Liver (tissue), 9 donors: ENCODE results near the gene PIRT. TPM values are rescaled to one million over a fixed set of nuclear protein-coding genes. Genes with fewer than 3 reads are reported as not detected.
"Not testable (repeated sequence)": the region's sequence is repeated elsewhere in the genome, so short reads cannot be mapped to it uniquely, and the experiment has no call there.

Experiments used
- DNase-seq: peaks from one replicate; pipeline ENCODE4 v3.0.0-alpha.2; 2017; ENCODE audit warnings: low spot score
- H3K27ac ChIP-seq, 2 donors: one replicate each; pipeline ENCODE4 v1.7.0; 2013; ENCODE audit warnings: inconsistent platforms in 2 of 2, low read length in 2 of 2, control low read depth in 1 of 2, low read depth in 1 of 2, mild to moderate bottlenecking in 1 of 2
- H3K27me3 ChIP-seq, 4 donors: one replicate each; pipeline versions ENCODE4 v1.6.1 to v1.7.0; 2013; ENCODE audit warnings: low read length in 3 of 4, inconsistent platforms in 1 of 4, mild to moderate bottlenecking in 1 of 4, moderate library complexity in 1 of 4; ENCODE audit not compliant: control insufficient read depth in 4 of 4, insufficient read depth in 4 of 4
- H3K36me3 ChIP-seq, 4 donors: one replicate each; pipeline versions ENCODE4 v1.6.1 to v1.7.0; 2013; ENCODE audit warnings: low read length in 3 of 4, mild to moderate bottlenecking in 3 of 4, low read depth in 1 of 4, moderate library complexity in 1 of 4; ENCODE audit not compliant: control insufficient read depth in 4 of 4, insufficient read depth in 3 of 4
- H3K4me1 ChIP-seq, 4 donors: one replicate each; pipeline versions ENCODE4 v1.6.1 to v1.7.0; 2013; ENCODE audit warnings: low read length in 3 of 4, mild to moderate bottlenecking in 3 of 4, moderate library complexity in 1 of 4; ENCODE audit not compliant: control insufficient read depth in 4 of 4, insufficient read depth in 4 of 4
- H3K4me3 ChIP-seq, 3 donors: one replicate each; pipeline versions ENCODE4 v1.6.1 to v1.7.0; 2013; ENCODE audit warnings: low read length in 3 of 3, control low read depth in 1 of 3, low read depth in 1 of 3, mild to moderate bottlenecking in 1 of 3
- H3K9ac ChIP-seq, 2 donors: one replicate each; pipeline ENCODE4 v1.7.0; 2013; ENCODE audit warnings: low read length in 2 of 2, mild to moderate bottlenecking in 2 of 2, moderate library complexity in 2 of 2, control low read depth in 1 of 2, low read depth in 1 of 2
- H3K9me3 ChIP-seq, 4 donors: one replicate each; pipeline versions ENCODE4 v1.6.1 to v1.7.0; 2013; ENCODE audit warnings: low read length in 3 of 4; ENCODE audit not compliant: control insufficient read depth in 4 of 4
- ATF3 ChIP-seq: IDR thresholded peaks from 2 replicates; pipeline ENCODE4 v1.6.1; 2016; ENCODE audit warnings: antibody characterized with exemption
- CTCF ChIP-seq: fragments of 150-350 bp; IDR thresholded peaks from 2 replicates; pipeline ENCODE4 v1.5.1; 2017; ENCODE audit warnings: improper control_type of control experiment, low read depth, low read length; ENCODE audit not compliant: missing input control
- FOXA1 ChIP-seq: IDR thresholded peaks from 2 replicates; pipeline ENCODE4 v1.6.1; 2016; ENCODE audit warnings: antibody characterized with exemption
- FOXA2 ChIP-seq: IDR thresholded peaks from 2 replicates; pipeline ENCODE4 v1.6.1; 2016; ENCODE audit warnings: antibody characterized with exemption
- HNF4G ChIP-seq: IDR thresholded peaks from 2 replicates; pipeline ENCODE4 v1.6.1; 2016; ENCODE audit warnings: antibody characterized with exemption
- JUND ChIP-seq, 2 donors: IDR thresholded peaks; 2 replicates each; pipeline ENCODE4 v1.6.1; 2016; ENCODE audit warnings: antibody characterized with exemption in 2 of 2
- MAX ChIP-seq: IDR thresholded peaks from 2 replicates; pipeline ENCODE4 v1.6.1; 2016; ENCODE audit warnings: antibody characterized with exemption
- NR2F2 ChIP-seq: IDR thresholded peaks from 2 replicates; pipeline ENCODE4 v1.6.1; 2016; ENCODE audit warnings: antibody characterized with exemption
- RAD21 ChIP-seq, 2 donors: IDR thresholded peaks; 2 replicates each; pipeline ENCODE4 v1.6.1; 2016; ENCODE audit warnings: antibody characterized with exemption in 2 of 2, mild to moderate bottlenecking in 2 of 2
- REST ChIP-seq: IDR thresholded peaks from 2 replicates; pipeline ENCODE4 v1.6.1; 2016; ENCODE audit warnings: antibody characterized with exemption, mild to moderate bottlenecking
- SP1 ChIP-seq: IDR thresholded peaks from 2 replicates; pipeline ENCODE4 v1.6.1; 2018; ENCODE audit warnings: antibody characterized with exemption, mild to moderate bottlenecking
- TAF1 ChIP-seq: conservative IDR thresholded peaks from 2 replicates; pipeline ENCODE4 v1.6.1; 2016; ENCODE audit warnings: antibody characterized with exemption, mild to moderate bottlenecking
- ZBTB33 ChIP-seq: IDR thresholded peaks from 2 replicates; pipeline ENCODE4 v1.6.1; 2016; ENCODE audit warnings: antibody characterized with exemption
- WGBS: extraction: QIAGEN DNeasy Blood & Tissue Kit; methylation state at CpG from one replicate; pipeline ENCODE4 v1.1.7; 2013; 5-methylcytosine and 5-hydroxymethylcytosine counted together
- polyA plus RNA-seq, 2 donors: library from polyadenylated mRNA; stranded (reverse) in 1 of 2; unstranded in 1 of 2; fragments of 200-250 nt in 1 of 2; fragments of >200 nt in 1 of 2; fragmentation: Nextera tagmentation in 1 of 2; extraction: Ambion mirVana in 1 of 2; gene quantifications; one replicate each; pipeline versions ENCODE4 v1.2.1 to v1.2.3, GENCODE V29; 2013 to 2015
- total RNA-seq, 2 donors: library from RNA; depleted of rRNA; stranded (reverse); fragments of >200 nt; gene quantifications; one replicate each; pipeline ENCODE4 v1.2.3, GENCODE V29; 2014
- donor health status: healthy.
- donor health status: healthy.
- donor health status: healthy.
- donor health status: healthy.
- donor health status: healthy.

The PIRT gene
- total and polyA plus RNA-seq, 4 donors, result 0.18 TPM; not detected in 3

GRCh38 chr17:10871914-10872313 is 34.0 kb upstream of the PIRT start:
- Histone ChIP-seq H3K27me3 (no peaks in the 10 kb centered on the region), H3K27ac (no peak overlapping the region), H3K4me1 (no peaks in the 10 kb centered on the region), H3K9me3 (no peaks in the 10 kb centered on the region), H3K4me3 (no peak overlapping the region), H3K9ac (no peak overlapping the region), H3K36me3 (no peaks in the 10 kb centered on the region)
- no peak for TF ChIP-seq HNF4G
- TF ChIP-seq REST, result no peak
- TF ChIP-seq FOXA1, result no peak
- TF ChIP-seq FOXA2, result no peak
- no peak for TF ChIP-seq CTCF
- TF ChIP-seq MAX, result no peak
- TF ChIP-seq ZBTB33, result no peak
- TF ChIP-seq JUND (IDR thresholded peaks at IDR 0.05), result no peak
- no peak for TF ChIP-seq SP1
- TF ChIP-seq TAF1, result no peak
- no peak for TF ChIP-seq RAD21 (IDR thresholded peaks at IDR 0.05)
- no peak for TF ChIP-seq ATF3
- DNase-seq, result no peak
- WGBS, result 46% methylated on average over 5 of the region's 5 CpGs

GRCh38 chr17:10870336-10871050 is 32.6 kb upstream of the PIRT start:
- TF ChIP-seq NR2F2, result no peak
- TF ChIP-seq SP1, result no peak
- TF ChIP-seq MAX, result no peak
- H3K36me3 ChIP-seq, result no peaks in the 10 kb centered on the region
- no peak overlapping the region for H3K4me3 ChIP-seq
- 93% methylated on average over 8 of the region's 8 CpGs for WGBS
- no peaks in the 10 kb centered on the region for H3K27me3 ChIP-seq
- H3K9me3 ChIP-seq, result no peaks in the 10 kb centered on the region
- no peak overlapping the region for H3K9ac ChIP-seq
- no peaks in the 10 kb centered on the region for H3K4me1 ChIP-seq
- DNase-seq, result no peak
- no peak overlapping the region for H3K27ac ChIP-seq

GRCh38 chr17:10868744-10869143 is 30.9 kb upstream of the PIRT start:
- not testable (repeated sequence) for H3K9me3 ChIP-seq, H3K4me3 ChIP-seq, H3K27me3 ChIP-seq, H3K36me3 ChIP-seq, DNase-seq, H3K4me1 ChIP-seq, H3K27ac ChIP-seq, H3K9ac ChIP-seq
- WGBS, result 82% methylated on average over 2 of the region's 2 CpGs
